Left lobe of liver (tissue), 2 donors: ENCODE results near the gene CTSS. TPM values are rescaled to one million over a fixed set of nuclear protein-coding genes. Genes with fewer than 3 reads are reported as not detected.
A peak's percentile ranks its signal among the peaks of the same experiment; 100 is the strongest.

Experiments used
- ATAC-seq: fragments of 200-7000 bp; cut with Tn5 transposase; one replicate; pipeline ENCODE4 v1.9.1; 2020; ENCODE audit warnings: mild to moderate bottlenecking, moderate library complexity
- DNase-seq: peaks from one replicate; pipeline ENCODE4 v3.0.0-alpha.2; 2020; ENCODE audit warnings: low spot score
- total RNA-seq: library from RNA; stranded (reverse); gene quantifications from one replicate; pipeline ENCODE4 v1.2.1, GENCODE V29; 2021
- donor health status: DM: no; HTN: no; CAD: no; lungs with moderate emphysema.
- donor health status: DM: no; HTN: yes; CAD: no.

CTSS gene
- total RNA-seq, 1 donor from 2014 or later, result 25.1 TPM

GRCh38 chr1:150706091-150706490, 59.5 kb downstream of the CTSS start:
- ATAC-seq, result no peak
- no peak for DNase-seq

GRCh38 chr1:150703427-150703826, 62.2 kb downstream of the CTSS start:
- no peak for DNase-seq
- ATAC-seq, result no peak

- DNase-seq (peak; percentile 96), ATAC-seq (peak; percentile 99)
Observed at GRCh38 chr1:150696995-150697927, 68.3 kb downstream of the CTSS start, which contains the start of gene GOLPH3L. GOLPH3L (minus strand) TSS chr1:150697154; CDS start chr1:150694838, 2,316 bp downstream.

GRCh38 chr1:150696590-150696989, 69.0 kb downstream of the CTSS start:
- DNase-seq (no peak), ATAC-seq (peak; percentile 24)

- no peak for ATAC-seq
- no peak for DNase-seq
Observed at GRCh38 chr1:150696162-150696561, 69.4 kb downstream of the CTSS start.

- no peak for DNase-seq
Observed at GRCh38 chr1:150695561-150695960, 70.0 kb downstream of the CTSS start.

GRCh38 chr1:150692720-150693119, 72.9 kb downstream of the CTSS start:
- ATAC-seq, result no peak
- no peak for DNase-seq

More at GRCh38 chr1:150695561-150695960, 70.0 kb downstream of the CTSS start:
- no peak for ATAC-seq

- DNase-seq (no peak), ATAC-seq (no peak)
Observed at GRCh38 chr1:150688763-150689162, 76.8 kb downstream of the CTSS start.

- ATAC-seq, result no peak
- DNase-seq, result no peak
Observed at GRCh38 chr1:150686275-150686674, 79.3 kb downstream of the CTSS start.

- ATAC-seq (no peak), DNase-seq (no peak)
Observed at GRCh38 chr1:150683914-150684313, 81.7 kb downstream of the CTSS start.

Other genes starting within 250 kb of the CTSS start
- 38.5 TPM for gene ADAMTSL4, start 216.4 kb downstream of the CTSS start, total RNA-seq
- 103 TPM for gene MCL1, start 186.2 kb downstream of the CTSS start, total RNA-seq
- gene ENSA, start 136.2 kb downstream of the CTSS start, total RNA-seq, result 63.4 TPM
- 10.2 TPM for gene GOLPH3L, start 68.6 kb downstream of the CTSS start, total RNA-seq
- gene HORMAD1, start 44.9 kb downstream of the CTSS start, total RNA-seq, result 0.13 TPM
- 2.4 TPM for gene CTSK, start 42.5 kb upstream of the CTSS start, total RNA-seq
- 26.1 TPM for gene ARNT, start 110.8 kb upstream of the CTSS start, total RNA-seq
- not detected for gene CTXND2, start 121.4 kb upstream of the CTSS start, total RNA-seq
- gene SETDB1, start 160.6 kb upstream of the CTSS start, total RNA-seq, result 14.0 TPM
- 425 TPM for gene CERS2, start 209.1 kb upstream of the CTSS start, total RNA-seq
- gene ANXA9, start 216.5 kb upstream of the CTSS start, total RNA-seq, result 9.3 TPM
- gene MINDY1, start 241.1 kb upstream of the CTSS start, total RNA-seq, result 23.3 TPM
- gene PRUNE1, start 242.7 kb upstream of the CTSS start, total RNA-seq, result 12.2 TPM